ENCODE data around the gene DNAJB4.

The DNAJB4 gene

GRCh38 chr1:77970192-77970591 is 34.5 kb upstream of the DNAJB4 start:
- no peak overlapping the region for H3K27ac ChIP-seq
- TF ChIP-seq CTCF (IDR thresholded peaks at IDR 0.05), result no peak
- no peak for TF ChIP-seq ZFX (IDR thresholded peaks at IDR 0.05; ENCODE audit: borderline replicate concordance)

DNA sequence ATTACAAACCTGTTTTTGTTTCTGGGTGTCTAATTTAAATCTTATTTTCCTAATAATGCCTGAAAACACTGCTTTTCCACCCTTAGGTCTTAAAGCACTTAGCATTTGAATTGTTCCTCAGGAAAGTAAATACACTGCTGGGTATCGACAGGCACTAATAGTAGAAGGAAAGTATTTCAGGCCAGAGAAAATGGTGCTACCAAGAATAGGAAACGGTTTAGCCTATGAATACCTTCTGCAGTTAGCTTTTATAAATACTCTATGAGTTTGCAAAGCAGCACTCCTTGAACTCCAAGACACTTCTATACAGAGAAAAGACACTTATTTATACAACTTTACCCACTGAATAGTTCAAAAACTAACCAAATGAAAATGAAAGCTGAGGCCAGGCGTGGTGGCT is 32.7 kb upstream of the DNAJB4 start:
- TF ChIP-seq CTCF (IDR thresholded peaks at IDR 0.05) (no peak), ZFX (IDR thresholded peaks at IDR 0.05; ENCODE audit: borderline replicate concordance) (no peak)
- no peak overlapping the region for H3K27ac ChIP-seq

DNA sequence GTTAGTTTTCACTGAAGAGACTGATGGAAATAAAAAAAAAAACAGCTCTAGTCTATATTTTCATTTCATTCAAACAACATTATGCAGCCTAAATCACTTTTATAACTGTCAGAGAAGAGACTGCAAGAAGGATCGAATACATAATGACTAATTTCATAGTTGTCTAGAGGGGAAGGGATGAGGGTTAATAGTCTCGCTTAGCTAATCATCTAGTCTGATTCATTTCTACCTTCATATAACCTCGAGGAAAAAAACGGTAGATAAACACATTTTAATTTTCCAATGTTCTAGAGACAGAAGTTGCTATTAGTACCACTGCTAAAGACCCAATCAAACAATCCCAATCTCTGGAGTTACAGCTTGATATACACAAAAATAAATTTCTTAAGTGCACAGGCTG is 29.4 kb upstream of the DNAJB4 start:
- TF ChIP-seq CTCF (IDR thresholded peaks at IDR 0.05), result no peak
- no peak for TF ChIP-seq ZFX (IDR thresholded peaks at IDR 0.05; ENCODE audit: borderline replicate concordance)
- no peak overlapping the region for H3K27ac ChIP-seq

- H3K27ac ChIP-seq, result no peak overlapping the region
- TF ChIP-seq CTCF (IDR thresholded peaks at IDR 0.05), result no peak
- TF ChIP-seq ZFX (IDR thresholded peaks at IDR 0.05; ENCODE audit: borderline replicate concordance), result no peak
Observed at GRCh38 chr1:77975907-77976306, 28.8 kb upstream of the DNAJB4 start.

- H3K27ac ChIP-seq, result no peak overlapping the region
Observed at GRCh38 chr1:77976433-77977076, 28.2 kb upstream of the DNAJB4 start.

DNA sequence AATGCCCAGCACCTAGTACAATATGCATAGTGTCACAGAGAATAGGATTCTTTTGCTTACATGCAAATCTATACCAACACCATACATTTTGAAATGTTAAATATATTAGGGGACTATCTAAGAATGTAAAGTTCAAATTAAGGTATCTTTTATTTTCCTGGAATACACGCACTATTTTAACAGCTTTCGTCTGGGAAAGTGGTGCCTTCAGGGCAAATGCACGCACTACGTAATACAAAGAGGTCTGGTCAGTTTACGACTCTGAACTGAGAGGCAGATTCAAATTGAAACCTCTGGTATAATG is 26.8 kb upstream of the DNAJB4 start:
- TF ChIP-seq ZFX (IDR thresholded peaks at IDR 0.05; ENCODE audit: borderline replicate concordance) (no peak), CTCF (IDR thresholded peaks at IDR 0.05) (no peak)
- H3K27ac ChIP-seq, result peak overlapping the region; percentile 97

More at GRCh38 chr1:77976433-77977076, 28.2 kb upstream of the DNAJB4 start:
- TF ChIP-seq CTCF (IDR thresholded peaks at IDR 0.05) (no peak), ZFX (IDR thresholded peaks at IDR 0.05; ENCODE audit: borderline replicate concordance) (no peak)

GRCh38 chr1:77978293-77978968 is 26.3 kb upstream of the DNAJB4 start:
- peak overlapping the region; percentile 97 for H3K27ac ChIP-seq
- no peak for TF ChIP-seq CTCF (IDR thresholded peaks at IDR 0.05)
- no peak for TF ChIP-seq ZFX (IDR thresholded peaks at IDR 0.05; ENCODE audit: borderline replicate concordance)
